HG03097 (cell line): ENCODE results near the gene KANSL1.
"Not testable (repeated sequence)": the region's sequence is repeated elsewhere in the genome, so short reads cannot be mapped to it uniquely, and the experiment has no call there.

ENCODE experiments used
- ATAC-seq: cut with Tn5 transposase; IDR thresholded peaks from one replicate; pipeline ENCODE4 v1.9.1; 2021; ENCODE audit not compliant: unreplicated experiment, low FRiP score

KANSL1 gene

DNA sequence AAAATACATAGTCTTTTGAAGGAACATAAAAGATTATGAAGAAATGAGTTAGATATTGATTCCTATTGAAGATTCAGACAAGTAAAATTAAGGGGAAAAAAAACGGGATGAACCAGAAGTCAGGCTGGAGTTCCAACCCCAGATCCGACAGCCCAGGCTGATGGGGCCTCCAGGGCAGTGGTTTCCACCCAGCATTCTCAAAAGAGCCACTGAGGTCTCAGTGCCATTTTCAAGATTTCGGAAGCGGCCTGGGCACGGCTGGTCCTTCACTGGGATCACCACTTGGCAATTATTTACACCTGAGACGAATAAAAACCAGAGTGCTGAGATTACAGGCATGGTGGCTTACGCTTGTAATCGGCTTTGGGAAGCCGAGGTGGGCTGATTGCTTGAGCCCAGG lies 184.6 kb downstream of the KANSL1 start:
- ATAC-seq, result no peak

DNA sequence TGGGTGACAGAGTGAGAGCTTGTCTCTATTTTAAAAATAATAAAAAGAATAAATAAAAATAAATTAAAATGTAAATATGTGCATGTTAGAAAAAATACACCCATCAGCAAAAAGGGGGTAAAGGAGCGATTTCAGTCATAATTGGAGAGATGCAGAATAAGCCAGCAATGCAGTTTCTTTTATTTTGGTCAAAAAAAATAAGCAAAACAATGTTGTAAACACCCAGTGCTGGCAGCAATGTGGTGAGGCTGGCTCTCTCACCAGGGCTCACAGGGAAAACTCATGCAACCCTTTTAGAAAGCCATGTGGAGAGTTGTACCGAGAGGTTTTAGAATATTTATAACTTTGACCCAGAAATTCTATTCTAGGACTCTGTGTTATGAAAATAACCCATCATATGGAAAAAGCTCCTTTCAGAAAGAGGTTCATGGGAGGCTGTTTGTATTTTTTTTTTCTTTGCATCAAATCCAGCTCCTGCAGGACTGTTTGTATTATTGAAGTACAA lies 185.7 kb downstream of the KANSL1 start:
- no peak for ATAC-seq

DNA sequence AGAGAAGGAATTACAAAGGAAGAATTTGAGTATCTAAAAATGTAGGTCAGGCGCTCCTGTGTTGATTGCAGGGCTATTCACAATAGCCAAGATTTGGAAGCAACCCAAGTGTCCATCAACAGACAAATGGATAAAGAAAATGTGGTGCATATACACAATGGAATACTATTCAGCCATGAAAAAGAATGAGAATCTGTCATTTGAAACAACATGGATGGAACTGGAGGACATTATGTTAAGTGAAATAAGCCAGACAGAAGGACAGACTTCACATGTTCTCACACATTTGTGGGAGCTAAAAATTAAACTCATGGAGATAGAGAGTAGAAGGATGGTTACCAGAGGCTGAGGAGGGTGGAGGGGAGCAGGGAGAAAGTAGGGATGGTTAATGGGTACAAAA lies 187.1 kb downstream of the KANSL1 start:
- not testable (repeated sequence) for ATAC-seq

DNA sequence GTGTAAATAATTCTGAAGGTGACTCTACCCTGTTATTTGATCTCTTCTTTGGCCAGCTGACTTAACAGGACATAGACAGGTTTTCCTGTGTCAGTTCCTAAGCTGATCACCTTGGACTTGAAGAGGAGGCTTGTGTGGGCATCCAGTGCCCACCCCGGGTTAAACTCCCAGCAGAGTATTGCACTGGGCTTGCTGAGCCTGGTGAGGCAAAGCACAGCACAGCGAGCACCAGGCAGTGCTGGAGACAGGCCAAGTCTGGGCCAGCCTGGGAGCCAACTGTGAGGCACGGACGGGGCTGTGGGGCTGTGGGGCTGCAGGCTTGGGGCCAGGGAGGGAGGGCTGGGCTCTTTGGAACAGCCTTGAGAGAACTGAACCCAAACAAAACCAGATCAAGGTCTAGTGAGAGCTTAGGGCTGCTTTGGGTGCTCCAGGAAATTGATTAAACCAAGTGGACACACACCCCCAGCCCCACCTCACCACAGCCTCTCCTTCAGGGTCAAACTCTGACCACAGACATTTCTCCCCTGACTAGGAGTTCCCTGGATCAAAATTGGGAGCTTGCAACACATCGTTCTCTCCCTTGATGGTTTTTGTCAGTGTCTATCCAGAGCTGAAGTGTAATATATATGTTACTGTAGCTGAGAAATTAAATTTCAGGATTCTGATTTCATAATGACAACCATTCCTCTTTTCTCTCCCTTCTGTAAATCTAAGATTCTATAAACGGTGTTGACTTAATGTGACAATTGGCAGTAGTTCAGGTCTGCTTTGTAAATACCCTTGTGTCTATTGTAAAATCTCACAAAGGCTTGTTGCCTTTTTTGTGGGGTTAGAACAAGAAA lies 189.1 kb downstream of the KANSL1 start:
- no peak for ATAC-seq

DNA sequence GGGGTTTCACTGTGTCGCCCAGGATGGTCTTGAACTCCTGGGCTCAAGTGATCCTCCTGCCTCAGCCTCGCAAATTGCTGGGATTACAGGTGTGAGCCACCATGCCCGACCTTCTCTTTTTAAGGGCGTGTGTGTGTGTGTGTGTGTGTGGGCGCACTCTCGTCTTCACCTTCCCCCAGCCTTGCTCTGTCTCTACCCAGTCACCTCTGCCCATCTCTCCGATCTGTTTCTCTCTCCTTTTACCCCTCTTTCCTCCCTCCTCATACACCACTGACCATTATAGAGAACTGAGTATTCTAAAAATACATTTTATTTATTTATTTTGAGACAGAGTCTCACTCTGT lies 190.3 kb downstream of the KANSL1 start:
- no peak for ATAC-seq

DNA sequence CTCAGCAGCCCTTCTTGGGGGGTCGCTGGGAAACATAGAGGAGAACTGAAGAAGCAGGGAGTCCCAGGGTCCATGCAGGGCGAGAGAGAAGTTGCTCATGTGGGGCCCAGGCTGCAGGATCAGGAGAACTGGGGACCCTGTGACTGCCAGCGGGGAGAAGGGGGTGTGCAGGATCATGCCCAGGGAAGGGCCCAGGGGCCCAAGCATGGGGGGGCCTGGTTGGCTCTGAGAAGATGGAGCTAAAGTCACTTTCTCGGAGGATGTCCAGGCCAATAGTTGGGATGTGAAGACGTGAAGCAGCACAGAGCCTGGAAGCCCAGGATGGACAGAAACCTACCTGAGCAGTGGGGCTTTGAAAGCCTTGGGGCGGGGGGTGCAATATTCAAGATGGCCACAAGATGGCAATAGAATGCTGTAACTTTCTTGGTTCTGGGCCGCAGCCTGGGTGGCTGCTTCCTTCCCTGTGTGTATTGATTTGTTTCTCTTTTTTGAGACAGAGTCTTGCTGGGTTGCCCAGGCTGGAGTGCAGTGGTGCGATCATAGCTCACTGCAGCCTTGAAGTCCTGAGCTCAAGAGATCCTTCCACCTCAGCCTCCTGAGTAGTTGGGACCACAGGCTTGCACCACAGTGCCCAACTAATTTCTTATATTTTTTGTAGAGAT lies 190.8 kb downstream of the KANSL1 start:
- no peak for ATAC-seq

DNA sequence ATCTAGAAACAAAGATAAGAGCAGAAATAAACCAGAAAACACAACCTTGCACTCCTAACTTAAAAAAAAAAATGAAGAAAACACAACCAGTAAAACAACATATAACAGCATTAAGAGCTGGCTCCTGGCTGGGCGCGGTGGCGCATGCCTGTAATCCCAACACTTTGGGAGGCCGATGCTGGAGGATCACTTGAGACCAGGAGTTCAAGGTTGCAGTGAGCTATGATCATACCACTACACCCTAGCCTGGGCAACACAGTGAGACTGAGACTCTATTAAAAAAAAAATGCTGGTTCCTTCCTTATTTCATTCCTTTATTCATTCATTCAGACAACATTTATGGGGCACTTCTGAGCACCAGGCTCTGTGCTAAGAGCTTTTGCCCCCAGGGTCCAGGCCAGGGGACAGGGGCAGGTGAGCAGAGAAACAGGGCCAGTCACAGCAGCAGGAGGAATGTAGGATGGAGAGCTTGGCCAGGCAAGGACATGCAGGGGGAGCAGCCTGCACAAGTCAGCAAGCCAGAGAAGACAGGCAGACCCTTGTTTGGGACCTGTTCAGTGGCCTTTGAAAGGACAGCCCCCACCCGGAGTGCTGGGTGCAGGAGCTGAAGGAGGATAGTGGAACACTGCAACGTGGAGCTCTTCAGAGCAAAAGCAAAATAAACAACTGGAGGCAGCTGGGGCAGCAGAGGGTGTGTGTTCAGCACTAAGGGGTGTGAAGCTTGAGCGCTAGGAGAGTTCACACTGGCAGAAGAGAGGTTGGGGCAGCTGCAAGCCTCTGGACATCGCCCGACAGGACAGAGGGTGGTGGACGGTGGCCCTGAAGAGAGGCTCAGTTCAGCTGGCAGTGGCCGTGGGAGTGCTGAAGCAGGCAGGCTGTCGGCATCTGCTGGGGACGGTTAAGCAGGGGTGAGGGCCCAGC lies 191.6 kb downstream of the KANSL1 start:
- no peak for ATAC-seq

DNA sequence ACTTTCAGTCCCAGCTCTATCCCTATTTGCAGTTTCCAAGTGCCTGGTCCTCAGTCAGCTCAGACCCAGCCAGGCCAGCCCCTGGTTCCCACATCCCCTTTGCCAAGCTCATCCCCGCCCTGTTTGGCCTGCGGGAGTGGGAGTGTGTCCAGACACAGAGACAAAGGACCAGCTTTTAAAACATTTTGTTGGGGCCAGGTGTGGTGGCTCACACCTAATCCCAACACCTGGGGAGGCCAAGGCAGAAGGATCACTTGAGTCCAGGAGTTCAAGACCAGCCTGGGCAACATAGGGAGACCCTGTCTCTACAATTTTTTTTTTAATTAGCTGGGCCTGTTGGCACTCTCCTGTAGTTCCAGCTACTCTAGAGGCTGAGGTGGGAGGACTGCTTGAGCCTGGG lies 192.5 kb downstream of the KANSL1 start:
- no peak for ATAC-seq

DNA sequence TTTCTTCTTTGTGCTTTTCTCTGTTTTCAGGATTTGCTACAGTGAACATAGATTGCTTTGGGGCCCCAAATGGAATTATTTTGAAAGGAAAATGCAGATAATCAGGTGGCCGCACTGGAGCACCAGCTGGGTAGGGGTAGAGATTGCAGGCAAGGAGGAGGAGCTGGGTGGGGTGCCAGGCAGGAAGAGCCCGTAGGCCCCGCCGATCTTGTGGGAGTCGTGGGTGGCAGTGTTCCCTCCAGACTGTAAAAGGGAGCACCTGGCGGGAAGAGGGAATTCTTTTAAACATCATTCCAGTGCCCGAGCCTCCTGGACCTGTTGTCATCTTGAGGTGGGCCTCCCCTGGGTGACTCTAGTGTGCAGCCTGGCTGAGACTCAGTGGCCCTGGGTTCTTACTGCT lies 192.9 kb downstream of the KANSL1 start:
- ATAC-seq, result no peak

DNA sequence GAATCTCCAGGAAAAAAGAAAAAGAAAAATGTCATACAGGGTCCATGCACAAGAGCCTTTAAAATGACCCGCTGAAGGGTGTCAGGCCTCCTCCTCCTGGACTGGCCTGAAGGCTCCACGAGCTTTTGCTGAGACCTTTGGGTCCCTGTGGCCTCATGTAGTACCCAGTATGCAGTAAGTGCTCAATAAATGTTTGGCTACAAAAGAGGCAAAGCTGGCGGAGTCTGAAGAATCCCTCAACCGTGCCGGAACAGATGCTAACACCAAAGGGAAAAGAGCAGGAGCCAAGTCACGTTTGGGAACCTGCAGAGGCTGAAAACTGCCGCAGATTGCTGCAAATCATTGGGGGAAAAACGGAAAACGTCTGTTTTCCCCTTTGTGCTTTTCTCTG lies 193.3 kb downstream of the KANSL1 start:
- no peak for ATAC-seq

DNA sequence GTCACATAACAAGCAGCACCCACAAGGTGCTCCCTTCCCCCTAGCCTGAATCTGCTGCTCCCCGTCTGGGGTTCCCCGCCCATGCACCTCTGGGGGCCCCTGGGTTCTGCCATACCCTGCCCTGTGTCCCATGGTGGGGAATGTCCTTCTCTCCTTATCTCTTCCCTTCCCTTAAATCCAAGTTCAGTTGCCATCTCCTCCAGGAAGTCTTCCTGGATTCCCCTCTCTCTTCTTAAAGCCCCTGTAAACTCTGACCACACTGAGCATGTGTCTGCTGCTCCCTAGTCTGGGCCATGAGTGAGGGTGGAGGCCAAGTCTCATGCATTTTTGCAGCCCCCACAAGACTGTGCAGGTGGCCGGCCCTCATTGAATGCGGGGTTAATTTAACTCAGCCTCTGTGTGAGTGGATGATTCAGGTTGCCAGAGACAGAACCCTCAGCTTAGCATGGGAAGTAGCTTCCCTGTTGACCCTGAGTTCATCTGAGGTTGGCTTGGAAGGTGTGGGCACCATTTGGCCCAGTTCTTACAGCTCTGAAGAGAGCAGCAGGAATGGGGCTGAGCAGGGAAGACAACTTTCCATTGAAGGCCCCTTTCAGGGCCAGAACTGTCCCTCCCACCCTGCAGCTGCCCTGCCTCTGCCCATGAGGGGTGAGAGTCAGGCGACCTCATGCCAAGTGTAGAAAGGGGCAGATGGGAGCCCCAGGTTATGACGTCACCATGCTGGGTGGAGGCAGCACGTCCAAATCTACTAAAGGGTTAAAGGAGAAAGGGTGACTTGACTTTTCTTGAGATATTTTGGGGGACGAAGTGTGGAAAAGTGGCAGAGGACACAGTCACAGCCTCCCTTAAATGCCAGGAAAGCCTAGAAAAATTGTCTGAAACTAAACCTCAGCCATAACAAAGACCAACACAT lies 194.0 kb downstream of the KANSL1 start, which contains the start of gene STH:
TSS of gene STH (plus strand) at position 264 of the 913 bp plus-strand sequence. CDS start at position 294, 30 bp downstream.
- ATAC-seq, result no peak

DNA sequence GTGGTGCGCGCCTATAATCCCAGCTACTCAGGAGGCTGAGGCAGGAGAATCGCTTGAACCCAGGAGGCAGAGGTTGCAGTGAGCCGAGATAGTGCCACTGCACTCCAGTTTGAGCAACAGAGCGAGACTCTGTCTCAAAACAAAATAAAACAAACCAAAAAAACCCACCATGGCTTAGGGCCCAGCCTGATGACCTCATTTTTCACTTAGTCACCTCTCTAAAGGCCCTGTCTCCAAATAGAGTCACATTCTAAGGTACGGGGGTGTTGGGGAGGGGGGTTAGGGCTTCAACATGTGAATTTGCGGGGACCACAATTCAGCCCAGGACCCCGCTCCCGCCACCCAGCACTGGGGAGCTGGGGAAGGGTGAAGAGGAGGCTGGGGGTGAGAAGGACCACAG lies 195.6 kb downstream of the KANSL1 start:
- no peak for ATAC-seq

DNA sequence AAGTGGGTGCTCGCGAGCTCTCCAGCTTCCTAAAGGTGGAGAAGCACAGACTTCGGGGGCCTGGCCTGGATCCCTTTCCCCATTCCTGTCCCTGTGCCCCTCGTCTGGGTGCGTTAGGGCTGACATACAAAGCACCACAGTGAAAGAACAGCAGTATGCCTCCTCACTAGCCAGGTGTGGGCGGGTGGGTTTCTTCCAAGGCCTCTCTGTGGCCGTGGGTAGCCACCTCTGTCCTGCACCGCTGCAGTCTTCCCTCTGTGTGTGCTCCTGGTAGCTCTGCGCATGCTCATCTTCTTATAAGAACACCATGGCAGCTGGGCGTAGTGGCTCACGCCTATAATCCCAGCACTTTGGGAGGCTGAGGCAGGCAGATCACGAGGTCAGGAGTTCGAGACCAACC lies 196.1 kb downstream of the KANSL1 start:
- no peak for ATAC-seq

DNA sequence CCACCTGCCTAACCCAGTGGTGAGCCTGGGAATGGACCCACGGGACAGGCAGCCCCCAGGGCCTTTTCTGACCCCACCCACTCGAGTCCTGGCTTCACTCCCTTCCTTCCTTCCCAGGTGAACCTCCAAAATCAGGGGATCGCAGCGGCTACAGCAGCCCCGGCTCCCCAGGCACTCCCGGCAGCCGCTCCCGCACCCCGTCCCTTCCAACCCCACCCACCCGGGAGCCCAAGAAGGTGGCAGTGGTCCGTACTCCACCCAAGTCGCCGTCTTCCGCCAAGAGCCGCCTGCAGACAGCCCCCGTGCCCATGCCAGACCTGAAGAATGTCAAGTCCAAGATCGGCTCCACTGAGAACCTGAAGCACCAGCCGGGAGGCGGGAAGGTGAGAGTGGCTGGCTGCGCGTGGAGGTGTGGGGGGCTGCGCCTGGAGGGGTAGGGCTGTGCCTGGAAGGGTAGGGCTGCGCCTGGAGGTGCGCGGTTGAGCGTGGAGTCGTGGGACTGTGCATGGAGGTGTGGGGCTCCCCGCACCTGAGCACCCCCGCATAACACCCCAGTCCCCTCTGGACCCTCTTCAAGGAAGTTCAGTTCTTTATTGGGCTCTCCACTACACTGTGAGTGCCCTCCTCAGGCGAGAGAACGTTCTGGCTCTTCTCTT lies 196.8 kb downstream of the KANSL1 start:
- no peak for ATAC-seq

DNA sequence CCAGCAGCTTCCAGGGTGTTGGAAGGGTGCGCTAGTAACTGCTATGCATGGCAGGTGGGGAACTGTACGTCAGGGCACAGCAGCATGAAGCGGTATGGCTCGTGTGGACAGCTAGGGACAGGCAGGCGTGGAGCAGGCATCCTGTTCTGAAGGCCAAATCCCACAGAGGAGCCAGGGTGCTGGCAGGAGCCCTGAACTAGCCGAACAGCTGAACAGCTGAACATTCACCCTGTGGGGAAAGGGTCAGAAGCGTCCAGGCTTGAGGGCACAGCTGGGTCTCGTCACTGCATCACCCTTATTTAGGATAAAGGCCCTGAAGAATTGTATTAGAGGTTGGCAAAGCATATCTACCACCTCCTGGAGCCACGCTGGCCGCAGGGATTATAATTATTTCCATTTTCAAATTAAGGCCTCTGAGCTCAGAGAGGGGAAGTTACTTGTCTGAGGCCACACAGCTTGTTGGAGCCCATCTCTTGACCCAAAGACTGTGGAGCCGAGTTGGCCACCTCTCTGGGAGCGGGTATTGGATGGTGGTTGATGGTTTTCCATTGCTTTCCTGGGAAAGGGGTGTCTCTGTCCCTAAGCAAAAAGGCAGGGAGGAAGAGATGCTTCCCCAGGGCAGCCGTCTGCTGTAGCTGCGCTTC lies 197.5 kb downstream of the KANSL1 start:
- ATAC-seq, result no peak

DNA sequence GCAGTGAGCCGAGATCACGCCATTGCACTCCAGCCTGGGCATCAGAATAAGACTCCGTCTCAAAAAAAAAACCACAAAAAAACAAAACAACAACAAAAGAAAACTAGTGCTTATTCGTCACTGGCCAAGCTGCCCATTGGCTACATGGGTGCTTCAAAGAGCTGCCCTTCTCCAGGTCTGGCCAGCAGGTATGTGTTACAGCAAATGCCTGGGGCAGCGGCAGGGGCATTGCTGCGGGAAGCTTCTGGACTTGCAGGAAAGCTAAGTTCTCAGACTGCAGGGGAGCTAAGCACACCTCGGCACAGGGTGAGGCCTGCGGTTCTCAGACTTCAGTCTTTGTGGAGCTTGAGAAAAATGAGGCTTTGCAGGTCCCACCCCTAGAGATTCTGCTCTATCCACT lies 198.2 kb downstream of the KANSL1 start:
- no peak for ATAC-seq

DNA sequence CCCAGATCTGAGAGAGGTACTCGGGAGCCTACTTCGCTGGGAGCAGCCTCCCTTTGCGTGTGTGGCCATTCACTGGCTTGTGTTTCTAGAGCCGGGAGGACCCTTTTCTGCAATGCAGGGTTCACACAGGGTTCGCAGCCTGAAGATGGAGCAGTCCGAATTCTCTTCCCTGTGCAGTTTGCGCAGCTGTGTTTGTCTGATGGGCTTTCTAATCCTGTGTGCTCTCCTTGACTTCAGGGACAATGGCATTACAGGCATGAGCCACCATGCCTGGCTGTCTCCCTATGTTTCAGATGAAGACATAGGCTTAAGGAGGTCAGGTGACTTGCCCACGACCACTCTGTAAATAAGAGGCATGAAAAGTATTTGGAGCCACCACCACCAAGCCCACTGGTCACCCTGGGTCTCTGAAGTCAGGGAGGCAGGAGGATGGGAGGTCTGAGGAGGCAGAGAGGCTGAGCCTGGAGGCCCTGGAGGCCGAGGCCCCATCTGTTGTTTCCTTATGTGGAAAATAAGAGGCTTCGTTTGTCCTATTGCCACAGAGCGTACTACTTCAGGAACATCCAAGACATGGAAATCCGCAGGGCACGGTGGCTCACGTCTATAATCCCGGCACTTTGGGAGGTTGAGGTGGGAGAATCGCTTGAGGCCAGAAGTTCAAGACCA lies 199.1 kb downstream of the KANSL1 start:
- ATAC-seq, result no peak

DNA sequence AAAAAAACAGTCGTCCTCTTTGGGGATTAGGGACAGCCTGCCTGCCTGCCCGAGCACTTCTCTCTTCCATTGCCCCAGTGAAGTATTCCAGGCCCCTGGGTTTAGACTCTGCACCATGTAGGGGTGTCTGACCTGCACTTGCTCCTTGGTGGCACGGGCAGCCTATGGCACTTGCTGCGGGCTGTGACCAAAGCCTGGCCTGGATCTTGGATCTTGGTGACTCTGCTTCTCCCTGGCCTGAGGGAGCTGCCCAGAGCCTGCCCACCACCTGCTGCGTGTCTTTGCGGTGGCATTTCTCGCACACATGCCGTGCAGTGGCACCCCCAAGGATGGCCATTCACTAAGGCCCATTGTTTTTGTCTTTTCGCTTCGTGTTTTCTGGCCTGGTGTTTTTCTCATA lies 200.3 kb downstream of the KANSL1 start:
- ATAC-seq, result no peak
